HCT116 (cell line): ENCODE measurements around the gene CACNA2D2.

Experiments
- CTCF ChIP-seq, 3 experiments: fragments of 200-600 bp in 1 of 3; sonication (generic) in 1 of 3; IDR thresholded peaks in 2 of 3; conservative IDR thresholded peaks in 1 of 3; 2 replicates each; pipeline ENCODE4 v1.5.1; 2012 to 2017; ENCODE audit warnings: low read depth in 2 of 3, low read length in 2 of 3, antibody characterized with exemption in 1 of 3, borderline replicate concordance in 1 of 3, control low read depth in 1 of 3, mild to moderate bottlenecking in 1 of 3, mixed read lengths in 1 of 3, mixed run types in 1 of 3, moderate library complexity in 1 of 3; ENCODE audit not compliant: insufficient read depth in 1 of 3
- EZH2 ChIP-seq: fragments of 200-600 bp; sonication (generic); IDR thresholded peaks from 2 replicates; pipeline ENCODE4 v1.6.1; 2017; ENCODE audit warnings: antibody characterized with exemption, mixed run types
- POLR2A ChIP-seq: IDR thresholded peaks from 2 replicates; pipeline ENCODE4 v1.7.0; 2011; ENCODE audit warnings: borderline replicate concordance; ENCODE audit not compliant: insufficient read depth, insufficient read length; ENCODE audit errors: extremely low read depth
- POLR2AphosphoS5 ChIP-seq: IDR thresholded peaks from 2 replicates; pipeline ENCODE4 v1.6.1; 2011; ENCODE audit warnings: mild to moderate bottlenecking, low read depth, low read length, moderate library complexity
- REST ChIP-seq: IDR thresholded peaks from 2 replicates; pipeline ENCODE4 v1.6.1; 2012; ENCODE audit warnings: low read depth
- SP1 ChIP-seq: IDR thresholded peaks from 2 replicates; pipeline ENCODE4 v1.6.1; 2012; ENCODE audit warnings: low read depth
- ZNF274 ChIP-seq: fragments of 200-500 bp; sonication (Bioruptor generic); IDR thresholded peaks from 2 replicates; pipeline ENCODE4 v1.6.1; 2014; ENCODE audit warnings: mild to moderate bottlenecking, low read depth, low read length, inconsistent platforms

GRCh38 chr3:50369012-50369670, 134.3 kb downstream of the CACNA2D2 start:
- TF ChIP-seq CTCF (IDR thresholded peaks at IDR 0.05 in 2 of 3, conservative IDR thresholded peaks at IDR 0.05 in 1 of 3; ENCODE audit: borderline replicate concordance in 1 of 3, insufficient read depth in 1 of 3, low read depth in 2 of 3, low read length in 2 of 3), result no peak
- TF ChIP-seq POLR2AphosphoS5, result no peak
- no peak for TF ChIP-seq POLR2A
- no peak for TF ChIP-seq REST
- TF ChIP-seq ZNF274, result no peak
- no peak for TF ChIP-seq EZH2
- TF ChIP-seq SP1, result no peak
